Colonic mucosa (tissue), 4 donors: Measurements from ENCODE around the gene NPRL2. TPM values are rescaled to one million over a fixed set of nuclear protein-coding genes. Genes with fewer than 3 reads are reported as not detected.

Source experiments
- DNase-seq: peaks from one replicate; pipeline ENCODE4 v3.0.0-alpha.2; 2020
- H3K27ac ChIP-seq: fragments of 200-600 bp; one replicate; pipeline ENCODE4 v1.8.0; 2021
- H3K27me3 ChIP-seq: fragments of 200-600 bp; one replicate; pipeline ENCODE4 v1.8.0; 2021
- H3K36me3 ChIP-seq: fragments of 200-600 bp; one replicate; pipeline ENCODE4 v1.8.0; 2021
- H3K4me1 ChIP-seq: fragments of 200-600 bp; one replicate; pipeline ENCODE4 v1.8.0; 2021; ENCODE audit warnings: mild to moderate bottlenecking
- H3K4me3 ChIP-seq: fragments of 200-600 bp; one replicate; pipeline ENCODE4 v1.8.0; 2021
- H3K9ac ChIP-seq, 2 donors: one replicate each; pipeline ENCODE4 v1.7.0; 2013; ENCODE audit warnings: control low read depth in 2 of 2, low read depth in 2 of 2, low read length in 2 of 2
- H3K9me3 ChIP-seq: fragments of 200-600 bp; one replicate; pipeline ENCODE4 v1.8.0; 2021
- CTCF ChIP-seq: fragments of 200-600 bp; IDR thresholded peaks from one replicate; pipeline ENCODE4 v1.8.0; 2022; ENCODE audit warnings: antibody characterized with exemption, mild to moderate bottlenecking
- intact Hi-C: fragments of 100-400 bp; cut with DNase I; formaldehyde crosslinking; loops from one replicate; pipeline ENCODE4 v1.14.1; 2022
- total RNA-seq, 2 donors: library from RNA; stranded (reverse); fragmentation: NEBNext Ultra II Directional in 1 of 2; extraction: Animal tissue kit (Norgen Biotek cat#: 25700) in 1 of 2; gene quantifications; one replicate each; pipeline ENCODE4 v1.2.1, GENCODE V29; 2021
- donor health status: healthy.
- donor health status: DM: no; HTN: no; CAD: no.
- donor health status: DM: no; HTN: no; CAD: no.

NPRL2 gene
- total RNA-seq, 2 donors from 2014 or later: 23.2 to 29.6 TPM

- peak; percentile 51 for DNase-seq
- H3K4me1 ChIP-seq: no peaks in the 10 kb centered on the region
- peak overlapping the region in 1 of 2 donors; percentile 67 for H3K9ac ChIP-seq
- intact Hi-C loops: loop anchor here (5.0 kb wide), 1 partner anchor 183 kb away; no protein-coding TSS in a partner anchor
- H3K27me3 ChIP-seq: no peaks in the 10 kb centered on the region
- H3K27ac ChIP-seq: no peak overlapping the region
- no peaks in the 10 kb centered on the region for H3K9me3 ChIP-seq
- H3K36me3 ChIP-seq: no peaks in the 10 kb centered on the region
- peak overlapping the region; percentile 66 for H3K4me3 ChIP-seq
- no peak for TF ChIP-seq CTCF
Measured at GRCh38 chr3:50364573-50365079, 14.1 kb upstream of the NPRL2 start.

GRCh38 chr3:50359760-50360110 lies 9.2 kb upstream of the NPRL2 start:
- Histone ChIP-seq H3K4me3 (peak overlapping the region; percentile 89), H3K4me1 (peaks cover 23% of the 10 kb centered on the region), H3K36me3 (peaks cover 6% of the 10 kb centered on the region), H3K9me3 (no peaks in the 10 kb centered on the region), H3K27me3 (no peaks in the 10 kb centered on the region), H3K9ac (peak overlapping the region in 1 of 2 donors; percentile 89), H3K27ac (no peak overlapping the region)
- DNase-seq: no peak
- TF ChIP-seq CTCF: no peak
- intact Hi-C loops: no loop called here

- Histone ChIP-seq H3K36me3 (peaks cover 8% of the 10 kb centered on the region), H3K9ac (peak within 1 kb of the TSS; percentile 89 to 93), H3K9me3 (no peaks in the 10 kb centered on the region), H3K27me3 (no peaks in the 10 kb centered on the region), H3K27ac (peak within 1 kb of the TSS; percentile 81), H3K4me1 (peaks cover 23% of the 10 kb centered on the region), H3K4me3 (peak within 1 kb of the TSS; percentile 89)
- no peak for TF ChIP-seq CTCF
- peak; percentile 99 for DNase-seq
- intact Hi-C loops: no loop called here
Measured at GRCh38 chr3:50358911-50359759, 8.6 kb upstream of the NPRL2 start, which contains the start of gene TMEM115. Gene TMEM115, minus strand, starts transcription at chr3:50359521. Its CDS starts 458 bp downstream, at chr3:50359063.

GRCh38 chr3:50358355-50358910 lies 7.9 kb upstream of the NPRL2 start:
- DNase-seq: no peak
- intact Hi-C loops: no loop called here
- no peaks in the 10 kb centered on the region for H3K27me3 ChIP-seq
- peaks cover 8% of the 10 kb centered on the region for H3K36me3 ChIP-seq
- H3K4me1 ChIP-seq: peaks cover 23% of the 10 kb centered on the region
- H3K4me3 ChIP-seq: peak overlapping the region; percentile 89
- no peak for TF ChIP-seq CTCF
- H3K9me3 ChIP-seq: no peaks in the 10 kb centered on the region
- H3K9ac ChIP-seq: peak overlapping the region; percentile 89 to 93
- H3K27ac ChIP-seq: peak overlapping the region; percentile 81

GRCh38 chr3:50357481-50357880 lies 6.9 kb upstream of the NPRL2 start:
- DNase-seq: no peak
- no peak for TF ChIP-seq CTCF
- H3K4me1 ChIP-seq: peaks cover 26% of the 10 kb centered on the region
- H3K9me3 ChIP-seq: no peaks in the 10 kb centered on the region
- H3K27me3 ChIP-seq: no peaks in the 10 kb centered on the region
- H3K27ac ChIP-seq: peak overlapping the region; percentile 56
- H3K4me3 ChIP-seq: peak overlapping the region; percentile 89
- H3K9ac ChIP-seq: peak overlapping the region; percentile 89 to 93
- intact Hi-C loops: no loop called here
- H3K36me3 ChIP-seq: peaks cover 8% of the 10 kb centered on the region
